HK-2 (cell line): ENCODE measurements around the gene NEIL1.
"Not testable (repeated sequence)": the region's sequence is repeated elsewhere in the genome, so short reads cannot be mapped to it uniquely, and the experiment has no call there.

Experiments used
- DNase-seq: peaks from one replicate; pipeline ENCODE4 v3.0.0-alpha.2; 2018; ENCODE audit not compliant: unreplicated experiment

NEIL1 gene

DNA sequence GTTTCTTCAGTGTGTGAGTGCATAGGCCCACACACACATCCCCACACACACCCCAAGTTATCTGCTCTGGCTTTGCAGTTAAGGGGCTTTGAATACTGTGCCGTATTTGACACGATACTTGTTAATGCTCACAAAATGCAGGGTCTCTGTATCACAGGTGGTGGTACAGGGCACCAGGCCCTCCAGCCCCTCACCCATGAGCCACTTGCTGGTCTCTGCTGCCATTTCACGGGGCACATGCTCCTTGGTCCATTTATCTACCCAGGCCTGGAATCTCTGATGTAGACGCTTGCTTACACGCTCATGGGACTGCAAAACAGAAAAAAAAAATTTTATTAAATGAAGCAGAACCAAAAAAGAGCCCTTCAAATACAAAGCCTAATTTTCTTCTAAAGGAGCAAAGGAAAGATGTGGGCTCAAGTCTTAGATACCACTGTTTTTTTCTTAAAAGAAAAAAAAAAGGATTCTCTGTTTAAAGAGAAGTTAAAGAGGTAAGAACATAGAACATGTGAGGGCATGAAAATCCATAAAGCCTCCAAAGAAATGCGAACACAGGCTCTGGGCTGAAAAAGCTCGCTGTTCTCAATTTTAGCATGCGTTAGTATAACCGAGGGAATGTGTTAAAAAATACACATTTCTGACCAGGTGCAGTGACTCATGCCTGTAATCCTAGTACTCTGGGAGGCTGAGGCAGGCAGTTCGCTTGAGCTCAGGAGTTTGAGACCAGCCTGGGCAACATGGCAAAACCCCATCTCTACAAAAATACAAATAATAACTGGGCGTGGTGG, 25.3 kb downstream of the NEIL1 start:
- no peak for DNase-seq

DNA sequence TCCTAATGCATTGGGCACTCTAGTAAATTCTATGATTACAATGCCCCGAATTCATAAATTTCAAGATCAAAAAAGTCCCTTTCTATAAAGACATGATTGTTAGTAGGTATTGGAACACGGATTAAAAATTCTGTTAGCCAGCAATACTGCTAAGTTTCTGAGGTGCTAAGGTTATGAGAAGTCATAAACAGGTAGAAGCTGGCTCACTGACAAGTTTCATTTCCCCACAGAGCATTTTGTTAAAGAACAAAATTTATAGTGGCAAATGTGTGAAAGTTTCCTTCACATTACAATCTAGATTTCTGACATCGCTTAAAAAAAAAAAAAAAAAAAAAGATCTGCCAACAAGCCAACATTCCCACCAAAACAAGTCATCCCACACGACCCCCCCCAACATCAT, 33.9 kb downstream of the NEIL1 start:
- no peak for DNase-seq

- not testable (repeated sequence) for DNase-seq
Observed at GRCh38 chr15:75383986-75384385, 37.1 kb downstream of the NEIL1 start.

DNA sequence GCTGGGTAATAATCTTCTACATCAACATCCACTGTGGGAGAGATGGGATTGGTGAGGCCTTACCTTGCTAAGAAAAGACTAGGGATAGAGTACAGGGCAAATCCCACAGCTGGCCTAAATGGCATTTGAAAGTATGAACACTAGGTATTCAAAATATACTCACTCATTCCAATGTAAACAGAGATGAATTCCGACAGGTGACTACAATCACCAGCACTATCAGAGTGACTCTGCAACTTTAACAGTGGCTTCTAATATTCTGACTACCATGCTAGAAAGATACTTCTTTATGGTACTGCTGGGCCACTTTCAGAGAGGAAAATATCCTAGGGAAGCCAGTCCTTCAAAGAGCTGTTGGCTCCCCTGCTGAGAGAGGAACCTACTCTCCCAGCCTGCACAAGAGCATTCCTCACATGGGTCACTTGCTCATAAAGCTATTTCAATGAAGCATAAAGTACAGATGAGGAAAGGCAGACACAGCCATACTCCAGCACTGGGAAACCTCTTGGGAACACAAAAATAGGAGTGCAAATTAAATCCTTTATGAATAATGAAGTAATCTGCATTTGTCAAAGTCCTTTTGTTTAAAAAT, 43.0 kb downstream of the NEIL1 start:
- no peak for DNase-seq

GRCh38 chr15:75397494-75397893, 50.7 kb downstream of the NEIL1 start:
- DNase-seq: no peak

DNA sequence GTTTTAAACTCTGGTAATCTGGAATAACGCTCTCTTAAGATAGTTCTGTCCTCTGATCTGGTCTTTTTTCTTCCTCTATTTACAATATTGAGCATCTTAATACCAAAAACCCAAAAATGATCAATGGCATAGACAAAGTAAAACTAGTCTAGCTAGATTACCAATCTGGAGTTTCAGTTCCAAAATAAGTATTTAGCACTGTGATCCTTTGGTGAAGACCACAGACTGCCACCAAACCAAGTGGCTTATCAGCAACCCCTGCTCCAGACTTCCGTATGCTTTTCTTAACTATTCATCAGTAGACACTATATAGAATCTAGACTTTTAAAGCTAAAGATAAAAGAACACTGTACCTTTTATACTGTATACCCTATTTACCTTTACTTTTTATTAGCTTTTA, 57.1 kb downstream of the NEIL1 start:
- no peak for DNase-seq
